Transverse colon (tissue), 4 donors: Measurements from ENCODE around the gene APOL4. TPM values are rescaled to one million over a fixed set of nuclear protein-coding genes. Genes with fewer than 3 reads are reported as not detected.
A peak's percentile ranks its signal among the peaks of the same experiment; 100 is the strongest.
"Not testable (repeated sequence)": the region's sequence is repeated elsewhere in the genome, so short reads cannot be mapped to it uniquely, and the experiment has no call there.

Experiments
- DNase-seq: peaks from one replicate; pipeline ENCODE4 v3.0.0-alpha.2; 2019
- H3K27ac ChIP-seq, 4 donors: fragments of 200-600 bp; sonication (generic); 2 replicates each; pipeline ENCODE4 v1.5.1; 2016 to 2018; ENCODE audit warnings: inconsistent platforms in 4 of 4
- H3K27me3 ChIP-seq: fragments of 200-600 bp; sonication (generic); 2 replicates; pipeline ENCODE4 v1.5.1; 2017; ENCODE audit warnings: inconsistent platforms
- H3K36me3 ChIP-seq, 4 donors: fragments of 200-600 bp; sonication (generic); 2 replicates each; pipeline ENCODE4 v1.5.1; 2017 to 2019; ENCODE audit warnings: inconsistent platforms in 4 of 4
- H3K4me1 ChIP-seq, 4 donors: fragments of 200-600 bp; sonication (generic); 2 replicates each; pipeline ENCODE4 v1.5.1; 2017 to 2020; ENCODE audit warnings: inconsistent platforms in 4 of 4
- H3K4me3 ChIP-seq, 4 donors: fragments of 200-600 bp; sonication (generic); 1 replicate in 1 of 4; 2 replicates in 3 of 4; pipeline versions ENCODE4 v1.5.1 to v1.6.1; 2017 to 2019; ENCODE audit warnings: inconsistent platforms in 4 of 4
- H3K9me3 ChIP-seq, 2 donors: fragments of 200-600 bp; sonication (generic); 2 replicates each; pipeline ENCODE4 v1.5.1; 2017 to 2019; ENCODE audit warnings: inconsistent platforms in 2 of 2
- EP300 ChIP-seq: sonication (generic); formaldehyde crosslinking; IDR thresholded peaks from one replicate; pipeline ENCODE4 v1.6.1; 2017; ENCODE audit warnings: antibody characterized with exemption, low read depth
- POLR2A ChIP-seq: fragments of 450-650 bp; IDR thresholded peaks from one replicate; pipeline ENCODE4 v1.6.1; 2016; ENCODE audit warnings: antibody characterized with exemption, mild to moderate bottlenecking, moderate library complexity
- POLR2AphosphoS5 ChIP-seq, 3 donors: sonication (generic); formaldehyde crosslinking; IDR thresholded peaks; one replicate each; pipeline ENCODE4 v1.6.1; 2016; ENCODE audit warnings: antibody characterized with exemption in 3 of 3
- WGBS, 2 donors: methylation state at CpG; one replicate each; pipeline ENCODE4 v1.1.5; 2018; ENCODE audit warnings: low coverage in 1 of 2; 5-methylcytosine and 5-hydroxymethylcytosine counted together
- in situ Hi-C, 4 donors: fragments of 200-750 bp; cut with MboI; loops; one replicate each; pipeline versions ENCODE4 v1.15.0 to v1.15.1; 2017; ENCODE audit warnings: low sequenced_read_pairs in 3 of 4, low pct_ligation_motif_present in 1 of 4, low pct_unique_long_range_greater_than_20kb in 1 of 4
- intact Hi-C: fragments of 100-400 bp; cut with DNase I; formaldehyde crosslinking; loops from one replicate; pipeline ENCODE4 v1.15.1; 2023; ENCODE audit warnings: low total_unique reads
- total RNA-seq, 4 donors: library from RNA; depleted of rRNA; stranded (reverse); fragments of >200 nt; gene quantifications; one replicate each; pipeline ENCODE4 v1.1.0, GENCODE V29; 2016
- TF ChIP-seq, protein P1 (sequence below), 5 experiments: fragments of 200-600 bp in 3 of 5; fragments of 450-650 bp in 2 of 5; sonication (generic) in 3 of 5; IDR thresholded peaks; 1 replicate in 2 of 5; 2 replicates in 3 of 5; pipeline ENCODE4 v1.5.1; 2016 to 2017; ENCODE audit warnings: antibody characterized with exemption in 5 of 5, inconsistent platforms in 3 of 5, mild to moderate bottlenecking in 2 of 5, moderate library complexity in 1 of 5

APOL4 gene
- total RNA-seq, 4 donors from 2014 or later = 0.16 to 9.0 (median 1.8) TPM; not detected in 1

DNA sequence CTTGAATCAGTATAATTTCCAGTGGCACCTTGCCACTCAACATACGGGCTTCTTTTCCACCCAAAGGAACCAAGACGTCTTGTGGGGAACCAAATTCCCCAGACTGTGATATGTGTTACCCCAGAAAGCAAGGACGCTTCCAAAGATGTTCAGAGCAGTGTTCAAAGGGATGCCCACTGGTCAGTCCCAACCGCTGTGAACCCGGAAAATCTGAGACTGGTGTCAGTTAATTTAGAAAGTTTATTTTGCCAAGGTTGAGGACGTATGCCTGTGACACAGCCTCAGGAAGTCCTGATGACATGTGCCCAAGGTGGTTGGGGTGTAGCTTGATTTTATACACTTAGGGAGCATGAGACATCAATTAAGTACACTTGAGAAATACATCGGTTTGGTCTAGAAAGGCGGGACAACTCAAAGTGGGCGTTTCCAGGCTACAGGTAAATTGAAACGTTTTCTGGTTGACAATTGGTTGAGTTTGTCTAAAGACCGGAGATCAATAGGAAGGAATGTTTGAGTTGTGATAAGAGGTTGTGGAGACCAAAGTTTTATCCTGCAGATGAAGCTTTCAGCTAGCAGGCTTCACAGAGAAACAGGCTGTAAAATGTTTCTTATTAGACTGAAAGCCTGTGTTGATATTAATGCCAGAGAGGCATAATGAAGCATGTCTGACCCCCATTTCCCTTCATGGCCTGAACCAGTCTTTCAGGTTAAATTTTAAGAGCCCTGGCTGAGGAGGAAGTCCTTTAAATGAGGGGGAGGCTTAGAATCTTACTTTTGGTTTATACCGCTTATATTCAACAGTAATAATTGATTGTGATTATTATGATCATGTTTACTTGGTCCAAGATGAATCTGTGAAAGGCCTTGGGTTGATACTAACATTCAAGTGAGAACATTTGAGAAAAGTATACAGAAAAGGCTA is 47.8 kb downstream of the APOL4 start:
- TF ChIP-seq POLR2AphosphoS5 (IDR thresholded peaks at IDR 0.05) (no peak), EP300 (no peak), POLR2A (no peak)
- TF ChIP-seq, protein P1, sequence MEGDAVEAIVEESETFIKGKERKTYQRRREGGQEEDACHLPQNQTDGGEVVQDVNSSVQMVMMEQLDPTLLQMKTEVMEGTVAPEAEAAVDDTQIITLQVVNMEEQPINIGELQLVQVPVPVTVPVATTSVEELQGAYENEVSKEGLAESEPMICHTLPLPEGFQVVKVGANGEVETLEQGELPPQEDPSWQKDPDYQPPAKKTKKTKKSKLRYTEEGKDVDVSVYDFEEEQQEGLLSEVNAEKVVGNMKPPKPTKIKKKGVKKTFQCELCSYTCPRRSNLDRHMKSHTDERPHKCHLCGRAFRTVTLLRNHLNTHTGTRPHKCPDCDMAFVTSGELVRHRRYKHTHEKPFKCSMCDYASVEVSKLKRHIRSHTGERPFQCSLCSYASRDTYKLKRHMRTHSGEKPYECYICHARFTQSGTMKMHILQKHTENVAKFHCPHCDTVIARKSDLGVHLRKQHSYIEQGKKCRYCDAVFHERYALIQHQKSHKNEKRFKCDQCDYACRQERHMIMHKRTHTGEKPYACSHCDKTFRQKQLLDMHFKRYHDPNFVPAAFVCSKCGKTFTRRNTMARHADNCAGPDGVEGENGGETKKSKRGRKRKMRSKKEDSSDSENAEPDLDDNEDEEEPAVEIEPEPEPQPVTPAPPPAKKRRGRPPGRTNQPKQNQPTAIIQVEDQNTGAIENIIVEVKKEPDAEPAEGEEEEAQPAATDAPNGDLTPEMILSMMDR (IDR thresholded peaks at IDR 0.05) = no peak
- WGBS, 2 donors = 71 to 82% methylated on average over 8 to 12 of the region's 12 CpGs
- H3K4me3 ChIP-seq = no peak overlapping the region
- peaks cover 25 to 73% (median 35%) of the 10 kb centered on the region in 4 donors for H3K4me1 ChIP-seq
- no peaks in the 10 kb centered on the region for H3K27me3 ChIP-seq
- no peaks in the 10 kb centered on the region for H3K9me3 ChIP-seq
- intact Hi-C loops = no loop called here
- no peaks in the 10 kb centered on the region for H3K36me3 ChIP-seq
- no peak for DNase-seq
- in situ Hi-C loops = no loop called here
- H3K27ac ChIP-seq = peak overlapping the region in 3 of 4 donors; percentile 89 to 95 (median 91)

DNA sequence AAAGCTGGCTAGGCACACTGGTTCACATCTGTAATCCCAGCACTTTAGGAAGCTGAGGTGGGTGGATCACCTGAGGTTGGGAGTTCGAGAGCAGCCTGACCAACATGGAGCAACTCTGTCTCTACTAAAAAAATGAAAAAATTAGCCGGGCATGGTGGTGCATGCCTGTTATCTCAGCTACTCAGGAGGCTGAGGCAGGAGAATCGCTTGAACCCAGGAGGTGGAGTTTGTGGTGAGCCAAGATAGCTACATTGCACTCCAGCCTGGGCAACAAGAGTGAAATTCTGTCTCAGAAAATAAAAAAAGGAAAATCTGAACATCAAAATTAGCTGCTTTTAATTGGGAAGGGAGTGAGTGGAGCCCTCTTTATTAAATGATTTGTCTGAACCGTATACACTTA is 48.8 kb downstream of the APOL4 start:
- DNase-seq, H3K9me3 ChIP-seq, in situ Hi-C loops, H3K4me3 ChIP-seq, intact Hi-C loops, H3K36me3 ChIP-seq, H3K27me3 ChIP-seq: not testable (repeated sequence)
- WGBS, 2 donors = 86 to 92% methylated on average over 1 to 4 of the region's 4 CpGs
- Histone ChIP-seq H3K27ac (peak overlapping the region in 1 of 4 donors; percentile 37), H3K4me1 (peaks cover 25 to 64% (median 32%) of the 10 kb centered on the region in 4 donors)

GRCh38 chr22:36152088-36152487 is 49.5 kb downstream of the APOL4 start:
- H3K36me3 ChIP-seq = no peaks in the 10 kb centered on the region
- TF ChIP-seq POLR2AphosphoS5 (IDR thresholded peaks at IDR 0.05) (no peak), EP300 (no peak), POLR2A (no peak)
- TF ChIP-seq, protein P1 (IDR thresholded peaks at IDR 0.05) = no peak
- no peaks in the 10 kb centered on the region for H3K9me3 ChIP-seq
- no peaks in the 10 kb centered on the region for H3K27me3 ChIP-seq
- in situ Hi-C loops (no loop called here), intact Hi-C loops (no loop called here)
- no peak overlapping the region for H3K4me3 ChIP-seq
- H3K4me1 ChIP-seq = peaks cover 21 to 57% (median 25%) of the 10 kb centered on the region in 4 donors
- no peak for DNase-seq
- WGBS, 2 donors = 71 to 77% methylated on average over 2 to 3 of the region's 3 CpGs
- peak overlapping the region in 1 of 4 donors; percentile 57 for H3K27ac ChIP-seq

DNA sequence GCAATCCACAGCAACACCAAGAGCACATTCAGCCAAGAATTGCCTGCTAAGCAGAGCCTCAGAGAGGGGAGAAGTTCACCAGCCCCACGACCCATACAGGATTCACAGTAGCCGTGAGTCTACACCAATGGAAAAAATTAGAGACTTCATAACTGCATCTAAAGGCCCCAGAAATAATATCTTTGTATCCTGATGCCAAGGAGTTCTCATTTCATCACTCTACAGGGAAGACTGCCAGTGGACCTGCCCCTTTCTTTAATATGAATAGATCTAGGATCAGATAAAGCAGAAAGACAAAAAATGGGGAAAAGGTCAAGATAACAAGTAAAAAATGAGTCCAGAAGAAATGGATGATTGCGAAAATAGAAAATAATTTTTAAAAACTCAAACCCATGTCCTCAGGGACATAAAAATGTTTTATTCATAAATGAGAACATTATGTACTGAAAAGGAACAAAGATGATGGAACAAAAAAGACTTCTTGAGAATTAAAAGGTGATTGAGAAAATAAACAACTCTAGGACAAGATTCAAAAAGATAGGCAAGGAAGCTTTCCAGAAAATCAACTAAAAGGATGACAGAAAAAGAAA is 50.5 kb downstream of the APOL4 start:
- WGBS, 2 donors = 65 to 84% methylated on average over 2 to 3 of the region's 3 CpGs
- intact Hi-C loops = no loop called here

More for the DNA sequence above, 50.5 kb downstream of the APOL4 start:
- Histone ChIP-seq H3K36me3 (no peaks in the 10 kb centered on the region), H3K27me3 (no peaks in the 10 kb centered on the region), H3K4me1 (peaks cover 13 to 52% (median 19%) of the 10 kb centered on the region in 4 donors), H3K27ac (peak overlapping the region in 3 of 4 donors; percentile 23 to 57 (median 53)), H3K9me3 (no peaks in the 10 kb centered on the region), H3K4me3 (no peak overlapping the region)
- TF ChIP-seq, protein P1 (IDR thresholded peaks at IDR 0.05) = no peak
- TF ChIP-seq POLR2A (no peak), POLR2AphosphoS5 (IDR thresholded peaks at IDR 0.05) (peak in 1 of 3 donors; percentile 13)
- no peak for DNase-seq
- in situ Hi-C loops = no loop called here
